GM12892 (cell line): ENCODE results near the gene PKIG.
"Not testable (repeated sequence)": the region's sequence is repeated elsewhere in the genome, so short reads cannot be mapped to it uniquely, and the experiment has no call there.

Source experiments
- DNase-seq: peaks from one replicate; pipeline ENCODE4 v3.0.0; 2011; ENCODE audit not compliant: insufficient read length
- FAIRE-seq: peaks from 2 replicates; lab custom pipeline; 2011; peaks lifted over from hg19 to GRCh38; lab: Jason Lieb, UNC
- POLR2A ChIP-seq: IDR thresholded peaks from 2 replicates; pipeline ENCODE4 v1.6.1; 2011; ENCODE audit warnings: low read depth, low read length, control low read depth
- POLR2AphosphoS5 ChIP-seq: IDR thresholded peaks from 2 replicates; pipeline ENCODE4 v1.6.1; 2011; ENCODE audit warnings: low read depth, low read length, control low read depth
- TAF1 ChIP-seq: IDR thresholded peaks from 2 replicates; pipeline ENCODE4 v1.6.1; 2011; ENCODE audit warnings: low read depth, mild to moderate bottlenecking, control low read depth, low read length, borderline replicate concordance

PKIG gene

DNA sequence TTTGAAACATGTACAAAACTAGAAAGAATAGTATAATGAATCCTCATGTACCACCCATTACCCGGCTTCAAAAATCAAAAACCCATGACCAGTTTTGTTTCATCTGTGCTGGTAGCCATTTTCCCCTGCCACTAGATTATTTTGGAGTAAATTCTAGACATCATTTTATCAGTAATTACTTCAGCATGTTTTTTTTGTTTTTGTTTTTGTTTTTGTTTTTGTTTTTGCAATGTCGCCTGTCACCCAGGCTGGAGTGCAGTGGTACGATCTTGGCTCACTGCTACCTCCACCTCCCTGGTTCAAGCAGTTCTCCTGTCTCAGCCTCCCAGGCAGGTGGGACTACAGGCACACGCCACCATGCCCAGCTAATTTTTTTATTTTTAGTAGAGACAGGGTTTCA, 8.0 kb upstream of the PKIG start:
- no peak for TF ChIP-seq TAF1
- TF ChIP-seq POLR2A, result no peak
- TF ChIP-seq POLR2AphosphoS5, result no peak
- FAIRE-seq (no peak), DNase-seq (no peak)

DNA sequence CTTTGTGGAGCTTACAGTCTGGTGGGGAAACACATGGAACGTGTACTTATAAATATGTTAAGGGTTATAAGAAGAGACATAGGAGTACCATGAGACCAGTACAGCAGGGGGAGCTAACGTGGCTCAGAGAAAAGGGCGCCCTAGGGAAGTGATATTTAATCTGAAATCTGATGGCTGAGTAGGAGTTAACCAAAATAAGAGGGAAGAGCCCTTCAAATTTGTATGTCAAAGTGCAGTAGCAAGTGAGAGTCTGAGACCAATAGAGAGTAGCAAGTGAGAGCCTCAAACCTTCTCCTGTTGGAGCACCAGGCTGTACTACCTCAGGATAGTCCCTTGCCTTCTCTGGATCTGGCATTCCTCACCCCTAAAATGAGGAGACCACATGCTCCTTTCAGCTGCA, 6.1 kb upstream of the PKIG start:
- DNase-seq, result no peak
- FAIRE-seq, result no peak
- no peak for TF ChIP-seq TAF1

DNA sequence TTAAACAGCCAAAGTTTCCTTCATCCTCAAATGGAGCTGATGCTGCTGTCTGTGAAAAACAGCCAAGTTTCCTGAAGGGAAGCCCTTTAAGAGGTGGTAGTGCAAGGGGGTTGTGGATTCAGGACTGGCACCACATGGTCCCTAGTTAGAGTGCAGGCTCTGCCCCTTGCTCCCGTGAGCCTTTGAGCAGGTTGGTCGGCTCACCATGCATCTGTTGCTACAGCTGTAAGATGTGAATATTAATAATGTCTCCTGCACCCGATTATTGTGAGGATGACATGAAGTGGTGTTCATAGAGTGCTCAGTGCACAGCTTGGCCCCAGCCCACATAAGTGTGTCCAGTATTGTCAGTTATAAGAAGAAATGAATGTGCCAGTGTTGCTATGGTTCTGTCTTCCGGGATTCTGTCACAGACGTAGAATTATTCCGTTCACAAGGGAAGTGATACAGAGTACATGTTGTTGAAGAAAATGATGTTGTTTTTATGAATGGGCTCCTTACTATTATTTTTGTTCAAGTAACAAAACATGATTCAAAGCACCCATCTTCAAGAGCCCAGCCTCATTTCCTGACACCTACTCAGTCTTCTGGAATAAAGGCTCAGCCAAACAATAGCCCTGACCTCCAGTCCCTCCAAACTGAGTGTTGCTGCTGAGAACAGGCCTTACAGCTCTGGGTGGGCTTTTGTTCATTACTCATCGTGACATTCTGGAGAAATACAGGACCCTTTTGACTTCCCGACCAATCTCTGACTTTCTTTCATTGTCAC, 2.9 kb upstream of the PKIG start:
- FAIRE-seq (peak; percentile 40), DNase-seq (no peak)
- no peak for TF ChIP-seq POLR2AphosphoS5
- no peak for TF ChIP-seq TAF1
- no peak for TF ChIP-seq POLR2A

- FAIRE-seq (no peak), DNase-seq (no peak)
- TF ChIP-seq TAF1 (no peak), POLR2A (no peak), POLR2AphosphoS5 (no peak)
Observed at GRCh38 chr20:44580581-44581268, 1.7 kb upstream of the PKIG start.

DNA sequence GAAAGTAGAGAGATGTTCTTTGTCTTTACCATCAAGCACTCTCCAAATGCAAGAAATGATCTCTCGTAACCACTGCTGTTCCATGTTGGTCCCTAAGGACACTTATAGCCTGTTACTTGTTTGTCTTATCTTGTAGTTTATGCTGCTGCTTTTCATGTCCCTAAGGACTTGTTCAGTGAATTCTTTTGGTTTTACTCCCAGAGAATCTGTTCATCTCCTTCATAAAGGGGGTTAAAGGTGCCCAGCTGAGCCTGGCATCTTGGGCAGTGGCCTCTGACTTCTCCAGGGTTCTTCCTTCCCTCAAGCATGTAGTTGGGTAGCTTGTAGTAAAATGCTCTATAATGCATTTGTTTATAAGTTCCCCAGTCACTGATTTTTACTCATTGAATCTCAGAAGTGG, 864 bp upstream of the PKIG start:
- TF ChIP-seq POLR2AphosphoS5 (no peak), TAF1 (no peak), POLR2A (no peak)
- DNase-seq (no peak), FAIRE-seq (no peak)

- DNase-seq (no peak), FAIRE-seq (no peak)
- TF ChIP-seq TAF1 (no peak), POLR2A (no peak), POLR2AphosphoS5 (no peak)
Observed at GRCh38 chr20:44583157-44583556, 778 bp downstream of the PKIG start.

DNA sequence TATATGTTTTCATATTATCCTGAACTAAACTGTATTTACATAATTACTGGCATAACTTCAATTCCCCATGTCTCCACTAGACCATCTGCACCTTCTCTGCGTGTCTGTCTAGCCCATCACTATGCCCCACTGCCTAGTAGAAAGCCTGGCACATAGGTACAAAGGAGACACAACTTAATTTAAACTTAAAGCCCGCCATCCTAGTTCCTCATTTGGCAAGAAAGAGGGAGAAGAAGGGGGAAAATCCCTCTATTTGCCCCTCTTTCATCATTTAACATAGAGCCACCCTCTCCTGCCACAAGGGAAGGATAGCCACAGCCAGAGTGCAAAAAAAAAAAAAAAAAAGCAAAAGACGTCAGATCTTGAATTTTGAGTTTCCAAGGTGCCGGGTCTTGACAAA, 1.8 kb downstream of the PKIG start:
- no peak for DNase-seq
- FAIRE-seq, result no peak
- TF ChIP-seq POLR2A (no peak), POLR2AphosphoS5 (no peak)

DNA sequence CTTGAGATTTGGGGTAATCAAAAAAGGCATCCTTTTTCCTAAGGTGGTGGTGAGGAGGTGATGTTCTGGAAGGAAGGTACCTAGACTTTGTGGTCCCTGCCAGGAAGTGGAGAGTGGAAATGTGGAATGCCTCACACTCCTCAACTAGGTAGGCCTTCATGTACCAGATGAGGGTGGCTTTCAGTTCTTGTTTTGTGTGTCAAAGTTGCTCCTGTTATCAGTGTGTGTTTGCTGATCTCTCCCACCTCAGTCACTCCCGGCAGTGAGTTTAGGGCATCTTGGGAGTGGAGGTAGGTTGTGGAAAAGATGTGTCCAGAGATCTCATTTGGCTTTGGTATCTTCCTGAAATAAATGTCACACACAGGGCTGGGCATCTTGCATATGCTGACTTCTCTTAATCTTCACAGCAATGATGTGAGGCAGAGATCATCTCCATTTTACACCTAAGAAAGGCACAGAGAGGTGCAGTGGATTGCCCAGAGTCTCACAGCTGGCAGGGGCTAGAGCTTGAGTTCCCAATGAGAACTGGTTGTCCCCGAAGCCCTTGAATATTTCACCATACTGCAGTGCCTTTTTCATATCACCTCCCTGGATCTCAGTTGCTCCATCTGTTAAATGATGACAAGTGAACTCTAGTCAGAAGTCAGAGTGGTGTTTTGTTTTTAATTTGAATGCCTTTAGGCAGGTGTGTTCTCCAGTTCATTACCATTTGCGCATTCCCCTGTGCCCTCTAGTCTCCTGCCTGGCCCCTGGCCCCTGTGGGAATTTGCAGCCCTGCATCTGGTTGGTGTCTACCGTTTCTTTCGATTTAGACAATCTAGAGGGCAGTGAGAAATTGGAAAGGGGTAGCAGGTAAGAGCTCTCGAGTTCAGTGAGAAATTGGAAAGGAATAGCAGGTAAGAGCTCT, 2.9 kb downstream of the PKIG start:
- DNase-seq, result no peak
- FAIRE-seq, result peak; percentile 93
- no peak for TF ChIP-seq POLR2A
- no peak for TF ChIP-seq POLR2AphosphoS5

- FAIRE-seq, result peak; percentile 96
- DNase-seq, result peak; percentile 33
- TF ChIP-seq TAF1, result 0 out of 2 replicates have a peak, but pooled peaks have one; percentile 49
- peak; percentile 50; the same call in 1 of the 2 replicates for TF ChIP-seq POLR2AphosphoS5
- 0 out of 2 replicates have a peak, but pooled peaks have one; percentile 31 for TF ChIP-seq POLR2A
Observed at GRCh38 chr20:44586289-44586911, 4.0 kb downstream of the PKIG start.

DNA sequence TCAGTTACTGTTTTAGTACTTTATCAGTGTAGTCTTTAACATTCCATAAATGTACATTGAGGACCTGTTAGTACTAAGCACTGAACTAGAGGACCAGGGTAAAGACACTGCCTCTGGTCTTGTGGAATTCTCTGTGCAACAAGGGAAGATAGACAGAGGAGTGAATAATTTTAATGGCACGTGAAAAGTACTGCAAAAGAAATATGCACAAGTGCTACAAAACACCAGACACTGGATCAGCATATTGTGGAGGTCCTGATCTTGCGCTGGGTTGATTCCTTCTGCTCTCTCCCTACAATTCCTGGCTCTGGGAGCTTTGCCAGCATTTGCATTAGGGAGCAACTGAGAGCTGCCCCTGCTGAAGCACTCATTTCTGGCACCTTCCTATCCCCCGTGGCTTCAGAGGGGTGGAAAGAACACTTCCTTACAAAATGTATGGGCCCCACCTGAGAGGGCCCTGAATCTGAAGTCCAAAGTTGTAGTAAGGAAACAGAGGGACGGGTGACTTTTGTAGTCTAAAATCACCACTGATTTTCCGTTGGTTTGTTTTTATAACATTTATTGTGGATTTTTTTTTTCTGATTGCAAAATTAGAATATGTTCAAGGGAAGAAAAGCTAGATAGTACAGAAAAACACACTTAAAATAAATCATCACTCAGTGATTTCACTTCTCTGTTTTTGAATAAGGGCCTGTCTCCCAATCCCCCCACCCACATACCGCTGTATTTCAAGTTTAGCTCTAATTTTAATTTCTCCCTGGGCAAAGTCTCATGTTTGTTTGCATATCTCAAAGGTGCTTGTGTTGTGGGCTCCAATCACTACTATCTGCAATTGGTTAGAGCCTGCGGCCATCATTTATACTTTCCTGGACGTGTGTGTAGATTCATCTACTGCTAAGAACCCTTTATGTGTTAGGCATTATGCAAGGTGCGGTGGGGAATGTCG, 4.9 kb downstream of the PKIG start:
- FAIRE-seq (peak; percentile 83), DNase-seq (no peak)
- TF ChIP-seq POLR2A, result no peak
- TF ChIP-seq POLR2AphosphoS5, result no peak
- no peak for TF ChIP-seq TAF1

DNA sequence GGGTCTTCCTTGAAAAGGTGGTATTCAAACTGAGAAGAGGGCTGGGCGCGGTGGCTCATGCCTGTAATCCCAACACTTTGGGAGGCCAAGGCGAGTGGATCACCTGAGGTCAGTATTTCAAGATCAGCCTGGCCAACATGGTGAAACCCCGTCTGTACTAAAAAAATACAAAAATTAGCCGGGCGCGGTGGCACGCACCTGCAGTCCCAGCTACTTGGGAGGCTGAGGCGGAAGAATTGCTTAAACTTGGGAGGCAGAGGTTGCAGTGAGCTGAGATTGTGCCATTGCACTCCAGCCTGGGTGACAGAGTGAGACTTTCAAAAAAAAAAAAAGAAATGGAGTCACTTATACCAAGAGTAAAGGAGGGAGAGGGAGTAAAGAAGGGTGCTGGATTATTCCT, 5.9 kb downstream of the PKIG start:
- not testable (repeated sequence) for FAIRE-seq, DNase-seq
